HG03097 (cell line): ENCODE measurements around the gene EVL.
"Not testable (repeated sequence)": the region's sequence is repeated elsewhere in the genome, so short reads cannot be mapped to it uniquely, and the experiment has no call there.

Experiments
- ATAC-seq: cut with Tn5 transposase; IDR thresholded peaks from one replicate; pipeline ENCODE4 v1.9.1; 2021; ENCODE audit not compliant: unreplicated experiment, low FRiP score

Gene EVL

DNA sequence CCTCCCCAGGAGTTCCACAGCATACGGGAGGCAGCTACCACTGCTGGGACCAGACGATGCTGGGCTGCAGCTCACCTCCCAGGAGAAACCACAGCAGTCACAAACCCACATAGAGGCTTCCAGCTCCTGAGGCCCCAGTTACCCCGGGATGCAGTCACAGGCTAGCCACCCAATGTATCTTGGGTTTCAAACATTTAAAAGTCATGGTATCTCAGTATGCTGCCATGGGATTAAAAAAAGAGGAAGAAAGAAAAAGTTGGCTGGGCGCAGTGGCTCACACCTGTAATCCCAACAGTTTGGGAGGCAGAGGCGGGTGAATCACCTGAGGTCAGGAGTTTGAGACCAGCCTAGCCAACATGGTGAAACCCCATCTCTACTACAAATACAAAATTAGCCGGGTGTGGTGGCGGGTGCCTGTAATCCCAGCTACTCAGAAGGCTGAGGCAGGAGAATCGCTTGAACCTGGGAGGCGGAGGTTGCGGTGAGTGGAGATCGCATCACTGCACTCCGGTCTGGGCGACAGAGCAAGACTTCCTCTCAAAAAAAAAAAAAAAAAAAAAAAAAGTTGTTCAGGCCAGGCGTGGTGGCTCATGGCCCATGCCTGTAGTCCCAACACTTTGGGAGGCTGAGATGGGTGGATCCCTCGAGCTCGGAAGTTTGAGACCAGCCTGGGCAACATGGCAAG lies 92.5 kb downstream of the EVL start:
- not testable (repeated sequence) for ATAC-seq

- ATAC-seq = no peak
Observed at GRCh38 chr14:100158566-100159093, 93.4 kb downstream of the EVL start.

DNA sequence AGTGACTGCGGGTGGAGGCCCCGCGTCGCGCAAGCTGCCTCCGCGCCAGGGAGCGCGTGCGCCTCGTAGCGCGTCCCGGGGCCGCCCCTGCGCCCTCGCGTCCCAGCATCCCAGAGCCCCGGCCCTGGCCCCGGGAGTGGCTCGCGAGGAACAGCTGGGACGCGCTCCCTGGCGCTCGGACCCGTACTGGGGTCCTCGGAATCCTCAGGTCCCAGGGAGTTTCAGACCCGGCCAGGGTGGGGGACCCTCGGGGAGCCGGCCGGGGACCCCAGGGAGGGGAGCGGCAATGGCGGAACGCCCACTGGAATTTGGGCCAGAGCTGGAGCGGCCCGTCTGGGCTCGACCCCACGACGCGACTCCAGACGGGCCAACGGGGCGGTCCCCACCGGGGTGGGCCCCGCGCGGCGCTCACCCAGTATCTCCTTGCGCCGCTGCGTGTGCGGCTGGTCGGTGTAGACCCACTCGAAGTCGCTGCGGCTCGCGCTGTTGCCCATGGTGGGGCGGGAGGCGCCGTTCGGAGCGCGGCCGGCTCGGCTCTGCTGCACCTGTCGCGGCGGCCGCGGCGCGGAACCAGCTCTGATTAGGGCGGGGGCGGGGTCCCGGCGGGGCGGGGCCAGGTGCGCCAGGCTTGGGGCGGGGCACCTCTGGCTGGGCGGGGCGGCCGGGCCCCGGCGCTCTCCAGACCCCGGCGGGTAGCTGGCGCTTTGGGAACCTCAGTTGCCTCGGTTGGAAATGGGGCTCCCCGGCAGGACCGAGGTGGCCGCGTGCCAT lies 94.1 kb downstream of the EVL start, which contains the start of gene DEGS2:
Gene DEGS2 (minus strand): TSS at position 552 of the 771 bp plus-strand sequence. CDS start 58 bp downstream, at position 494.
- ATAC-seq = no peak

DNA sequence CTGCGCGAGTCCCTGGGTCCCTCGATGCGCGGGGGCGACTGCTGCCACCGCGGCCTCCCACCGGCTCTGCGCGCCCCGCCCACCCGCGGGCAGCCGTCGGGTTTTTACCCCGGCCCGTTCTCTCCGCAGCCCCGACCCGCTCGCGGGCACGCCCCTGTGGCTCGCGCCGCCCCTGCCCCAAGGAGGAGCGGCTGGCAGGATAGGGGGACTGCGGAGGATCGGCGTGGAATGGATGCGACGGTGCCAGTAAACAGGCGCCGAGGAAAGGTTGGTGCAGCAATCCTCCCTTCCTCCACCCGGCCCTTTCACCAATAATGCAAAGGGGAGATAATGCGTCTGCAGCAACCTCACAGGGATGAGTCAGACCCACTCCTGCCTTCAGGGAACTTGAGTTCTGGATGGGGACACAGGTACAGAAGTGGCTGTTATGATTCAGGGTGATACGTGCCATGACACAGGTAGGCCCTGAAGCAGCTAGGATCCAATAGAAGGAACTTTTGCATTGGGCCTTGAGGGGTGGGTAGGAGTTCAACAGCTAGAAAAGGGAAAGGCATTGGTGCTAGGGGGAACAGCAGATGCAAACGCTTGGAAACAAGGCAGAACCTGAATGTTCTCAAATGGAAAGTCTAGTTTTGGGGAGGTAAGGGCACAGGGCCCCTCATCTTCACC lies 94.8 kb downstream of the EVL start:
- ATAC-seq = no peak

- no peak for ATAC-seq
Observed at GRCh38 chr14:100160534-100160916, 95.3 kb downstream of the EVL start.

- no peak for ATAC-seq
Observed at GRCh38 chr14:100165376-100165775, 100.2 kb downstream of the EVL start.

GRCh38 chr14:100165831-100166440 lies 100.7 kb downstream of the EVL start:
- no peak for ATAC-seq

GRCh38 chr14:100168506-100168905 lies 103.3 kb downstream of the EVL start:
- ATAC-seq = no peak

DNA sequence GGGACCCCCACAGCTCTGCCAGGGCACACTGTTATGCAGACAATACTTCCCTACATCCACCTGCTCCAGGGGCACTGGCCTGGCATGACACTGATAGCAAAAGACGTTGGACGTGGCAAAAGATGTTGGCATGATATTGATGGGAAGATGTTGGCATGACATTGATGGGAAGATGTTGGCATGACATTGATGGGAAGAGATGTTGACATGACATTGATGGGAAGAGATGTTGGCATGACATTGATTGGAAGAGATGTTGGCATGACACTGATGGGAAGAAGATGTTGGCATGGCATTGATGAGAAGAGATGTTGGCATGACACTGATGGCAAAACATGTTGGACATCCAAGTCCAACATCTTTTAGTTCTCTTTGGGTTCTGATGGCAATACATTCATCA lies 105.7 kb downstream of the EVL start:
- ATAC-seq = no peak

- no peak for ATAC-seq
Observed at GRCh38 chr14:100172811-100173210, 107.6 kb downstream of the EVL start.

GRCh38 chr14:100173353-100173752 lies 108.1 kb downstream of the EVL start:
- no peak for ATAC-seq

- ATAC-seq = no peak
Observed at GRCh38 chr14:100176811-100177327, 111.6 kb downstream of the EVL start.

GRCh38 chr14:100178691-100179090 lies 113.5 kb downstream of the EVL start:
- ATAC-seq = no peak

GRCh38 chr14:100180671-100181070 lies 115.4 kb downstream of the EVL start:
- ATAC-seq = not testable (repeated sequence)

- ATAC-seq = not testable (repeated sequence)
Observed at GRCh38 chr14:100181876-100182551, 116.8 kb downstream of the EVL start.

- ATAC-seq = no peak
Observed at GRCh38 chr14:100187247-100187833, 122.1 kb downstream of the EVL start.

- ATAC-seq = no peak
Observed at GRCh38 chr14:100188392-100189030, 123.3 kb downstream of the EVL start.

DNA sequence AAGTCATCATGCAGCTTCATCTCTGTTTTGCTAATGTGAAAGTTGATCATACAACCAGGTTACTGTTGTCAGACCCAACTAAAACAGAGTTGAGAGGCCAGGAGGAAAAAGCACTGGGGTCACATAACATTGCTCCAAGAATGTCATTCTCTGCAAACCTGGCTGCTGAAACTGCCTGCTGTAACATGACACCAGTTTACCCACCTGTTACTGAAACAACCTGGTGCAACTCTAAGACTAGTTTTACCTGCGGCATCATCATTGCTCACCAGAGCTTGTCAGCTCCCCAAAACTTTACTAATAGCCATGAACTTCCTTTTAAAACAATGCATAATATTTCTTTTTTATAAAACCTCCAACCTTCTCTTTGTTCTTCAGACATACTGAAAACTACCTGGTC lies 124.9 kb downstream of the EVL start:
- ATAC-seq = no peak

DNA sequence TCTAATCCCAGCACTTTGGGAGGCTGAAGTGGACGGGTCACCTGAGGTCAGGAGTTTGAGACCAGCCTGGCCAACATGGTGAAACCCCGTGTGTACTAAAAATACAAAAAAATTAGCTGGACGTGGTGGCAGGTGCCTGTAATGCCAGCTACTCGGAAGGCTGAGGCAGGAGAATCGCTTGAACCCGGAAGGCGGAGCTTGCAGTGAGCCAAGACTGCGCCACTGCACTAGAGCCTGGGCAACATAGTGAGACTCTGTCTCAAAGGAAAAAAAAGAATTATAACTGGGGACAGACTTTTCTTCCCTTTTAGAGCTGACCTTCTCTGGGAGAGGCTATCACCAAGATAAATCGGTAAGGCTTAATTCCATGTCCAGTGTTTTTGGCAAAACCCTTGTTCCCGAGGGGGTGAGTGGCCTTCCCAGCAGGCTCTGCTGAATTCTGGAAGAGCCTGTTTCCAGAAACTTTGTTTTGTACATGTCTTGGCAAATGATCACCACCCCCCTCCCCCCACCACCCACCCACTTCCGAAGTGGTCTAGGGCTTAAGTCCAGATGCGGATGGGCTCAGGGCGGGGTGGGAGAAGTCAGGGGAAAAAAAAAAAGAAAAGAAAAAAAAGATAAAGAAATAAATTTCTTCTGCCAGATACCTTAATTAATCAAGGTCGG lies 126.5 kb downstream of the EVL start:
- no peak for ATAC-seq
